Osteocyte (in vitro differentiated cells): ENCODE data around the gene RPGRIP1. TPM values are rescaled to one million over a fixed set of nuclear protein-coding genes. Genes with fewer than 3 reads are reported as not detected.
A peak's percentile ranks its signal among the peaks of the same experiment; 100 is the strongest.
"Not testable (repeated sequence)": the region's sequence is repeated elsewhere in the genome, so short reads cannot be mapped to it uniquely, and the experiment has no call there.

ENCODE experiments used
- DNase-seq: peaks from one replicate; pipeline ENCODE4 v3.0.0; 2021; ENCODE audit warnings: mixed read lengths; ENCODE audit not compliant: unreplicated experiment; ENCODE audit errors: extremely low spot score
- H3K27ac Mint-ChIP-seq: one replicate; pipeline ENCODE4 v1.8.0; 2021; ENCODE audit warnings: mild to moderate bottlenecking, mixed read lengths; ENCODE audit not compliant: unreplicated experiment
- H3K27me3 Mint-ChIP-seq: one replicate; pipeline ENCODE4 v1.8.0; 2021; ENCODE audit warnings: mixed read lengths; ENCODE audit not compliant: unreplicated experiment
- H3K36me3 Mint-ChIP-seq: one replicate; pipeline ENCODE4 v1.8.0; 2021; ENCODE audit warnings: mixed read lengths; ENCODE audit not compliant: unreplicated experiment
- H3K4me1 Mint-ChIP-seq: one replicate; pipeline ENCODE4 v1.8.0; 2021; ENCODE audit warnings: mixed read lengths; ENCODE audit not compliant: unreplicated experiment
- H3K4me3 Mint-ChIP-seq: one replicate; pipeline ENCODE4 v1.8.0; 2021; ENCODE audit warnings: mild to moderate bottlenecking, moderate library complexity, mixed read lengths; ENCODE audit not compliant: unreplicated experiment
- H3K9me3 Mint-ChIP-seq: one replicate; pipeline ENCODE4 v1.8.0; 2021; ENCODE audit warnings: mixed read lengths; ENCODE audit not compliant: unreplicated experiment
- total RNA-seq: library from RNA; stranded (reverse); gene quantifications from 2 replicates; pipeline ENCODE4 v1.2.1, GENCODE V29; 2021
- TF ChIP-seq, protein P1 (sequence below): fragments of 200-600 bp; sonication (generic); IDR thresholded peaks from 2 replicates; pipeline ENCODE4 v1.5.0; 2021; ENCODE audit warnings: antibody characterized with exemption, mild to moderate bottlenecking, moderate library complexity

Gene RPGRIP1
- total RNA-seq, 1 donor from 2014 or later: not detected

DNA sequence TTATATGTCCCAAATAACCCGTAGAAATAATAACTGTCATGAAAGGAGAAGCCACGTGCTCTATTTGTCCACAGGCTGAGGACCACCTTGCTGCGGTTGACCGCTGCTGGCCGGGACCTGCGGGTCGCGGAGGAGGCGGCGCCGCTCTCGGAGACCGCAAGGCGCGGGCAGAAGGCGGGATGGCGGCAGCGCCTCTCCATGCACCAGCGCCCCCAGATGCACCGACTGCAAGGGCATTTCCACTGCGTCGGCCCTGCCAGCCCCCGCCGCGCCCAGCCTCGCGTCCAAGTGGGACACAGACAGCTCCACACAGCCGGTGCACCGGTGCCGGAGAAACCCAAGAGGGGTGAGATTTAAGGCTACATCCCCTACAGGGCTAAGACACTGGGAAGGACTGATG is 21.0 kb downstream of the RPGRIP1 start:
- no peak for DNase-seq
- Mint-ChIP-seq H3K27ac (no peak overlapping the region), H3K4me3 (peak overlapping the region; percentile 47), H3K4me1 (no peaks in the 10 kb centered on the region), H3K27me3 (peaks cover 44% of the 10 kb centered on the region), H3K9me3 (no peaks in the 10 kb centered on the region), H3K36me3 (no peaks in the 10 kb centered on the region)
- TF ChIP-seq, protein P1, sequence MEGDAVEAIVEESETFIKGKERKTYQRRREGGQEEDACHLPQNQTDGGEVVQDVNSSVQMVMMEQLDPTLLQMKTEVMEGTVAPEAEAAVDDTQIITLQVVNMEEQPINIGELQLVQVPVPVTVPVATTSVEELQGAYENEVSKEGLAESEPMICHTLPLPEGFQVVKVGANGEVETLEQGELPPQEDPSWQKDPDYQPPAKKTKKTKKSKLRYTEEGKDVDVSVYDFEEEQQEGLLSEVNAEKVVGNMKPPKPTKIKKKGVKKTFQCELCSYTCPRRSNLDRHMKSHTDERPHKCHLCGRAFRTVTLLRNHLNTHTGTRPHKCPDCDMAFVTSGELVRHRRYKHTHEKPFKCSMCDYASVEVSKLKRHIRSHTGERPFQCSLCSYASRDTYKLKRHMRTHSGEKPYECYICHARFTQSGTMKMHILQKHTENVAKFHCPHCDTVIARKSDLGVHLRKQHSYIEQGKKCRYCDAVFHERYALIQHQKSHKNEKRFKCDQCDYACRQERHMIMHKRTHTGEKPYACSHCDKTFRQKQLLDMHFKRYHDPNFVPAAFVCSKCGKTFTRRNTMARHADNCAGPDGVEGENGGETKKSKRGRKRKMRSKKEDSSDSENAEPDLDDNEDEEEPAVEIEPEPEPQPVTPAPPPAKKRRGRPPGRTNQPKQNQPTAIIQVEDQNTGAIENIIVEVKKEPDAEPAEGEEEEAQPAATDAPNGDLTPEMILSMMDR: no peak

DNA sequence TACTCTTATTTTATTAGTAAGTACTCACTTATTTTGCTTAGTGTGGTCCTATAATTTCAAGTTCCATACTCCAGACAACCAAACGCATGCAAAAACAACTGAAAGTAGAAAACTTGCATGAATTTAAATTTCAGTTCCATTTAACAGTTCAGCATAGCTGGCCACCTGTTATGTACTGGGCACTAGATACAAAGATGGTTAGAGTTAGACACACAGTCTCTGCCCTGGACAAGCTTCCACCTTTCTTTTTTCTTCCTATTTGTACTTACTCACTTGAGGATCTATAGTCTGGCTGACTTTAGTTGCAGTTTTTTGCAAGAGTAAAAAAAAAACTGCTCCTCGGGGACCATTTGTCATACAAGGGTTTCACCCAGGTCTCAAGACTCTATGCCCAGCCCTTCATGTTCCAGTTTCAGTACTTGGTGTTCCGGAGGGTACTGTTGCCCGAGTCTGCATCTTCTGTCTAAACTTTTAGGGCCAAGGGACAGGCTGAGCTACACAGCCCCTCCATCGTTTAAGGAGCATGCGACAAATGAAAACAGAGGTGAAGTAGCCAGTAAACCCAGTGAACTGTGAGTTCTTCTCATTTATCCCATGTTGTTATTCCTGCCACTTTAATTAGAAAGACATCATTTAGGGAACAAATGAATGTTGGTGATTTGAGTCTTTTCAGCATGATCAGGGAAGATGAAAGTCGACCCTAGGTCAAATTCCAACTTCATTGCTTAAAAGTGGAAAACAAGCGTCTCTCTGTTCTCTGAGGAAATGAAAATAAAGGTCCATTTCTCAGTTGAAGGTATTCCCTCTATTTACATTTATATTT is 22.3 kb downstream of the RPGRIP1 start:
- peaks cover 48% of the 10 kb centered on the region for H3K27me3 Mint-ChIP-seq
- DNase-seq: no peak
- H3K4me3 Mint-ChIP-seq: no peak overlapping the region
- no peaks in the 10 kb centered on the region for H3K9me3 Mint-ChIP-seq
- no peaks in the 10 kb centered on the region for H3K36me3 Mint-ChIP-seq
- H3K4me1 Mint-ChIP-seq: no peaks in the 10 kb centered on the region
- TF ChIP-seq, protein P1: no peak
- H3K27ac Mint-ChIP-seq: no peak overlapping the region

DNA sequence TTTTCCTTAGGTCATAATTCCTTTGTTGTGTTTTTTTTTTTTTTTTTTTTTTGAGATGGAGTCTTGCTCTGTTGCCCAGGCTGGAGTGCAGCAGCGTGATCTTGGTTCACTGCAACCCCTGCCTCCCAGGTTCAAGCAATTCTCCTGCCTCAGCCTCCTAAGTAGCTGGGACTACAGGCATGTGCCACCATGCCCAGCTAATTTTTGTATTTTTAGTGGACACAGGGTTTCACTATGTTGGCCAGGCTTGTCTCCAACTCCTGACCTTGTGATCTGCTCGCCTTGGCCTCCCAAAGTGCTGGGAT is 22.9 kb downstream of the RPGRIP1 start:
- H3K4me1 Mint-ChIP-seq, H3K9me3 Mint-ChIP-seq, H3K36me3 Mint-ChIP-seq, H3K27ac Mint-ChIP-seq, H3K4me3 Mint-ChIP-seq, DNase-seq: not testable (repeated sequence)
- peaks cover 52% of the 10 kb centered on the region for H3K27me3 Mint-ChIP-seq

DNA sequence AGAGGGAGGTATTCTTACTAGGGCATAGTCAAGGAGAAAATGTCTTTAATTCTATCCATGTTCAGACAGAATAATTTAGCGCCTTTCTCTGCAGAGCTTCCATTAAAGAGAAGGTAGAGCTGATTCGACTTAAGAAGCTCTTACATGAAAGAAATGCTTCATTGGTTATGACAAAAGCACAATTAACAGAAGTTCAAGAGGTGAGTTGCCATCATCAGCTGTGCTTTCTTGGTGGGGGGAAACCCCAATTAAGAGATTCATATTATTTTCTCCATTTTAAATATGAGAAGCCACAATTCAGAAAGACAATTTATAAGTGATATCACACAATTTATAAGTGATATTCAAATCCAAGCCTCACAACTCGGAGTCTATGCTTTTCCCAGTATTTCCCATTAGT is 27.8 kb downstream of the RPGRIP1 start:
- Mint-ChIP-seq H3K36me3 (no peaks in the 10 kb centered on the region), H3K27ac (no peak overlapping the region)

DNA sequence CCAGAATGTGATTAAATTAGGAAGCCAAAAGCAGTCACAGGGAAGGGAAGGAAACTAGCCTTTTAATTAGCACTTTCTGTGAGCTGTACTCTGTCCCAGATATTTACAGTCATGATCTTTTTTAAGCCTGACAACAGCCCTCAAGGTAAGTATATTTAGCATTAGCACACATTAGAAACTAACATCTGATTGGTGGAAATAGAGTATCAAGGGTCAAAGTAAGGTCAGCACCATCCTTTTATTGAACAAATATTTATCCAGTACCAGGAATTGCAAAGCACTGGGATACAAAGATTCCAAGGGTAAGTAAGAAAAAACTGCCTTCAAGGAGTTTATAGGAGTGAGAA is 28.2 kb downstream of the RPGRIP1 start:
- no peak for DNase-seq
- TF ChIP-seq, protein P1: no peak
- Mint-ChIP-seq H3K4me3 (no peak overlapping the region), H3K27ac (no peak overlapping the region), H3K27me3 (peaks cover 63% of the 10 kb centered on the region), H3K36me3 (no peaks in the 10 kb centered on the region), H3K9me3 (no peaks in the 10 kb centered on the region), H3K4me1 (peaks cover 5% of the 10 kb centered on the region)

More for the DNA sequence above, 27.8 kb downstream of the RPGRIP1 start:
- DNase-seq: no peak
- H3K4me1 Mint-ChIP-seq: peaks cover 5% of the 10 kb centered on the region
- H3K4me3 Mint-ChIP-seq: no peak overlapping the region
- no peaks in the 10 kb centered on the region for H3K9me3 Mint-ChIP-seq
- H3K27me3 Mint-ChIP-seq: peaks cover 67% of the 10 kb centered on the region
- TF ChIP-seq, protein P1: no peak
